Measurements from ENCODE around the gene NPW. TPM values are rescaled to one million over a fixed set of nuclear protein-coding genes. Genes with fewer than 3 reads are reported as not detected.

NPW gene
- total and polyA plus RNA-seq, 2 of the 8 experiments (the other 6 are each of a cell fraction or from before 2014, with no cell fraction given), result 4.0 to 10.3 TPM

GRCh38 chr16:2042986-2043666 is 23.5 kb downstream of the NPW start (continued):
- TF ChIP-seq CTCF (IDR thresholded peaks at IDR 0.05; ENCODE audit: control extremely low read depth in 1 of 3, insufficient read depth in 1 of 3, low read depth in 1 of 3, low read length in 3 of 3) (no peak), BCL11A (IDR thresholded peaks at IDR 0.05; ENCODE audit: low read depth in 2 of 2, low read length in 2 of 2) (no peak), SIRT6 (IDR thresholded peaks at IDR 0.05; ENCODE audit: low read length) (no peak), MAFK (IDR thresholded peaks at IDR 0.05; ENCODE audit: low read depth, low read length) (no peak), GTF2F1 (IDR thresholded peaks at IDR 0.05; ENCODE audit: borderline replicate concordance, low read depth, low read length) (no peak), JUND (IDR thresholded peaks at IDR 0.05; ENCODE audit: low read length) (no peak), NRF1 (IDR thresholded peaks at IDR 0.05; ENCODE audit: low read depth, low read length) (no peak), SP1 (IDR thresholded peaks at IDR 0.05; ENCODE audit: low read depth, low read length) (no peak), FOSL1 (IDR thresholded peaks at IDR 0.05; ENCODE audit: insufficient read depth, low read depth, low read length) (no peak), TBP (IDR thresholded peaks at IDR 0.05; ENCODE audit: low read depth, low read length) (no peak), USF2 (IDR thresholded peaks at IDR 0.05; ENCODE audit: low read length) (no peak)
